Gastroesophageal sphincter (tissue), 4 donors: ENCODE data around the gene MCMBP. TPM values are rescaled to one million over a fixed set of nuclear protein-coding genes. Genes with fewer than 3 reads are reported as not detected.

ENCODE experiments used
- ATAC-seq: fragments of 150-250 bp; one replicate; pipeline ENCODE4 v1.9.1; 2016; ENCODE audit warnings: mild to moderate bottlenecking, moderate library complexity
- H3K27ac ChIP-seq, 4 donors: fragments of 200-600 bp; sonication (generic) in 3 of 4; 1 replicate in 3 of 4; 2 replicates in 1 of 4; pipeline ENCODE4 v1.5.1; 2016 to 2019
- H3K27me3 ChIP-seq: fragments of 200-600 bp; sonication (generic); one replicate; pipeline ENCODE4 v1.5.1; 2019
- H3K36me3 ChIP-seq, 2 donors: fragments of 200-600 bp; sonication (generic); one replicate each; pipeline ENCODE4 v1.5.1; 2019; ENCODE audit warnings: control low read depth in 1 of 2
- H3K4me1 ChIP-seq, 3 donors: fragments of 200-600 bp; sonication (generic); 1 replicate in 2 of 3; 2 replicates in 1 of 3; pipeline ENCODE4 v1.5.1; 2016 to 2019; ENCODE audit warnings: control low read depth in 2 of 3
- H3K4me3 ChIP-seq, 2 donors: fragments of 200-600 bp; sonication (generic); one replicate each; pipeline ENCODE4 v1.5.1; 2019; ENCODE audit warnings: mild to moderate bottlenecking in 1 of 2, moderate library complexity in 1 of 2
- H3K9me3 ChIP-seq, 3 donors: fragments of 200-600 bp; sonication (generic); one replicate each; pipeline ENCODE4 v1.5.1; 2017 to 2019; ENCODE audit warnings: control low read depth in 2 of 3
- CTCF ChIP-seq, 4 experiments: fragments of 200-600 bp in 2 of 4; fragments of 450-650 bp in 2 of 4; sonication (generic) in 1 of 4; IDR thresholded peaks; one replicate each; pipeline ENCODE4 v1.5.1; 2017 to 2019; ENCODE audit warnings: antibody characterized with exemption in 4 of 4, mild to moderate bottlenecking in 2 of 4, moderate library complexity in 2 of 4
- EP300 ChIP-seq: sonication (generic); formaldehyde crosslinking; IDR thresholded peaks from one replicate; pipeline ENCODE4 v1.6.1; 2017; ENCODE audit warnings: antibody characterized with exemption, mild to moderate bottlenecking
- POLR2A ChIP-seq, 2 donors: fragments of 450-650 bp; IDR thresholded peaks; one replicate each; pipeline ENCODE4 v1.6.1; 2017; ENCODE audit warnings: antibody characterized with exemption in 2 of 2, mild to moderate bottlenecking in 2 of 2, moderate library complexity in 1 of 2
- POLR2AphosphoS5 ChIP-seq: sonication (generic); formaldehyde crosslinking; IDR thresholded peaks from one replicate; pipeline ENCODE4 v1.6.1; 2017; ENCODE audit warnings: antibody characterized with exemption
- WGBS, 2 donors: methylation state at CpG; one replicate each; pipeline ENCODE4 v1.1.5; 2018; ENCODE audit warnings: low coverage in 1 of 2; 5-methylcytosine and 5-hydroxymethylcytosine counted together
- total RNA-seq, 4 donors: library from RNA; depleted of rRNA; stranded (reverse); fragments of >200 nt; gene quantifications; one replicate each; pipeline ENCODE4 v1.1.0, GENCODE V29; 2016

The MCMBP gene
- total RNA-seq, 4 donors from 2014 or later = 45.0 to 68.0 (median 54.8) TPM

DNA sequence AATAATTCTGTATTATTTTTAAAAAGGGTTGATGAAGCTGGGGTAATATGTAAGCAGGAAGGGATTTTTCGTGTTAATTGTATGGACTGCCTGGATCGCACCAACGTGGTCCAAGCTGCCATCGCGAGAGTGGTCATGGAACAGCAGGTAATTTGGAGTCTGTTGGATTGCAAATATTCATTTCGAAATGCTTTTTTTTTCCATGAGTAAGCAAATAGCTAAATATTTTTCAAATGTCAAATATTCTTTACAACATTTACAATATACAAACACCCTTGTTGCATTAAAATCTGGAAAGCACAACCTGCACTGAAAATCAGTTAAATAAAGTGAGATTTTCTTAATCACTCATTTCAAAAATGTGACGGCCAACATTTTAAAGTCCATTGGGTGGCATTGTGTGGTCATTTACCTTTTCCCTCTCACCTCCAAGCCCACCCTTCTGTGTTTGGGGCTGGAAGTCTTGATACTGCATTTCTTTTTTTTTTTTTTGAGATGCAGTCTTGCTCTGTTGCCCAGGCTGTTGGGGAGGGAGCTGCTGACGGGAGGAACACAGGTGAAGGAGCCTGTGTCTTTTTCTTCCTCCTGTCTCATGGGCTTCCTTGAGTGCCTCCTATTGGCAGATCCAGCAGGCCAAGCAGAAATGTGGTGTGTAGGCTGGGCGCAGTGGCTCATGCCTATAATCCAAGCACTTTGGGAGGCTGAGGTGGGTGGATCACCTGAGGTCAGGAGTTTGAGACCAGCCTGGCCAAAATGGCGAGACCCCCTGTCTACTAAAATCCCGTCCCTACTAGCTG is 66.1 kb downstream of the MCMBP start:
- H3K36me3 ChIP-seq = peaks cover 0 to 55% of the 10 kb centered on the region in 2 donors
- 93 to 96% methylated on average over 7 to 9 of the region's 11 CpGs for WGBS, 2 donors
- H3K9me3 ChIP-seq = no peaks in the 10 kb centered on the region
- H3K27me3 ChIP-seq = no peaks in the 10 kb centered on the region
- no peak for TF ChIP-seq EP300
- no peak for TF ChIP-seq POLR2A (IDR thresholded peaks at IDR 0.05)
- no peak for TF ChIP-seq CTCF (IDR thresholded peaks at IDR 0.05)
- TF ChIP-seq POLR2AphosphoS5 = no peak
- ATAC-seq = no peak
- H3K4me3 ChIP-seq = no peak overlapping the region
- no peaks in the 10 kb centered on the region for H3K4me1 ChIP-seq
- no peak overlapping the region for H3K27ac ChIP-seq

DNA sequence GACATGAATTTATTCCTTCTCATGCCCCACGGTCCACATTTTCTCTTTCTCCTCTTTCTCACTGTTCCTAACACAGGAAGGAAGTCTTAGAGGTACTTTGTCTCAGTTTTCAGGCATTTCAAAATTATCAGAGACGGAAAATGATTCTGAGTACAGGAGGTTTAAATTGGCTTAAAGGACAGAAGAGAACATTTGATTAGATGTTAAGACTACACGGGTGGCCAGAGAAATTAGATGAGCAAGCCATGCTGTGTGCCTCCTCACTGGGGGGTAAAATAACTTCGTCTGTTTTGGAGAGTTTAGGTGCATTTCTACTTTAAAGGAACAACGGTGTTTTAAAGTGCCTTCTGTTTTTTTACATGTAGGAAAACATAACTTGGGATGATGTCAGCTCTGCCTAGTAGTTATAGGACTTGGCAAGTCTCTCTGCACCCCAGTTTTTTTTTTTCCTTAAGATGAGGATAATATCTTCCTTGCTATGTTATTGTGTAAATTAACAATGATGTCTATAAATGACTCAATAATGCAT is 66.9 kb downstream of the MCMBP start:
- no peaks in the 10 kb centered on the region for H3K4me1 ChIP-seq
- ATAC-seq = no peak
- peaks cover 0 to 50% of the 10 kb centered on the region in 2 donors for H3K36me3 ChIP-seq
- H3K9me3 ChIP-seq = no peaks in the 10 kb centered on the region
- no peak overlapping the region for H3K4me3 ChIP-seq
- no peaks in the 10 kb centered on the region for H3K27me3 ChIP-seq
- 77 to 79% methylated on average over 3 to 5 of the region's 5 CpGs for WGBS, 2 donors
- TF ChIP-seq POLR2AphosphoS5 = no peak
- no peak overlapping the region for H3K27ac ChIP-seq

GRCh38 chr10:119803264-119803663 is 69.4 kb downstream of the MCMBP start:
- no peak overlapping the region for H3K27ac ChIP-seq

DNA sequence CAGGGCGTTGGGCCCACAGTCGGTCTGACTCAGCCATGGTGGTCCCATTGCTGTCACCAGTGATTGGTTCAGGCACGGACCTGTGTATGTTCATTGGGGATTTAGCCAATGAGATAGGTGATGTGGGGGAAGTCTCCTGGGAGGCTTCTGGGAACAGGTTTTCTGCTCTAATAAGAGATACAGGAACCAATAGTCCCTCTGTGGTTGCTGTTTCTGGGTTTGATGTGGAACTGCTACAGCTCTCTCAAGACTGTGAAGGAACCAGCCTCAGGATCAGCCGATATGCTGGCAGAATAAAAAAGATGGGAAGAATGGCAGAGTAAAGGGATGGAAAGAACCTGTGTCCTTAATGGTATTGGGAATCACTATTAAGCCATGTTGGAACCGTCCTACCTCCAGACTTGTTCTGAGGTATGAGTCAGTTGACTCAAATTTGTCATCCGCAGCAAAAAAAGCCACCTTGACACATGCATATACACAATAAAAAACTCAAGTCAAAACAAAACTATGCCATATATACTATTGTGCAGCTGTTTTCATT is 70.6 kb downstream of the MCMBP start:
- H3K4me3 ChIP-seq = no peak overlapping the region
- H3K4me1 ChIP-seq = no peaks in the 10 kb centered on the region
- H3K9me3 ChIP-seq = no peaks in the 10 kb centered on the region
- H3K27me3 ChIP-seq = no peaks in the 10 kb centered on the region
- no peak for ATAC-seq
- WGBS, 2 donors = 80 to 90% methylated on average over 4 to 5 of the region's 6 CpGs
- no peak overlapping the region for H3K27ac ChIP-seq
- TF ChIP-seq POLR2A (IDR thresholded peaks at IDR 0.05) = no peak
- TF ChIP-seq CTCF (IDR thresholded peaks at IDR 0.05) = no peak
- TF ChIP-seq POLR2AphosphoS5 = no peak
- no peak for TF ChIP-seq EP300
- peaks cover 0 to 40% of the 10 kb centered on the region in 2 donors for H3K36me3 ChIP-seq

More at GRCh38 chr10:119803264-119803663, 69.4 kb downstream of the MCMBP start:
- no peak for ATAC-seq
- TF ChIP-seq EP300 = no peak
- no peak for TF ChIP-seq CTCF (IDR thresholded peaks at IDR 0.05)
- no peak for TF ChIP-seq POLR2AphosphoS5
- TF ChIP-seq POLR2A (IDR thresholded peaks at IDR 0.05) = no peak
- Histone ChIP-seq H3K4me3 (no peak overlapping the region), H3K27me3 (no peaks in the 10 kb centered on the region), H3K36me3 (peaks cover 0 to 41% of the 10 kb centered on the region in 2 donors), H3K9me3 (no peaks in the 10 kb centered on the region), H3K4me1 (no peaks in the 10 kb centered on the region)
- WGBS, 2 donors = 60 to 75% methylated on average over 1 of the region's 1 CpG

- H3K9me3 ChIP-seq = no peaks in the 10 kb centered on the region
- WGBS, 2 donors = 89 to 100% methylated on average over 1 to 2 of the region's 2 CpGs
- H3K4me3 ChIP-seq = no peak overlapping the region
- ATAC-seq = no peak
- TF ChIP-seq EP300 = no peak
- no peak for TF ChIP-seq POLR2A (IDR thresholded peaks at IDR 0.05)
- no peak for TF ChIP-seq POLR2AphosphoS5
- TF ChIP-seq CTCF (IDR thresholded peaks at IDR 0.05) = no peak
- H3K36me3 ChIP-seq = peaks cover 0 to 38% of the 10 kb centered on the region in 2 donors
- no peak overlapping the region for H3K27ac ChIP-seq
- H3K27me3 ChIP-seq = no peaks in the 10 kb centered on the region
- no peaks in the 10 kb centered on the region for H3K4me1 ChIP-seq
These were observed 71.5 kb downstream of the MCMBP start for GRCh38 chr10:119801176-119801575.
